Endometrium (tissue), 2 donors: ENCODE measurements around the gene SLC30A1.
"Not testable (repeated sequence)": the region's sequence is repeated elsewhere in the genome, so short reads cannot be mapped to it uniquely, and the experiment has no call there.

Experiments used
- FAIRE-seq: peaks from 2 replicates; lab custom pipeline; 2012; peaks lifted over from hg19 to GRCh38; lab: Jason Lieb, UNC
- donor health status: control.
- donor health status: control.

The SLC30A1 gene, protein sequence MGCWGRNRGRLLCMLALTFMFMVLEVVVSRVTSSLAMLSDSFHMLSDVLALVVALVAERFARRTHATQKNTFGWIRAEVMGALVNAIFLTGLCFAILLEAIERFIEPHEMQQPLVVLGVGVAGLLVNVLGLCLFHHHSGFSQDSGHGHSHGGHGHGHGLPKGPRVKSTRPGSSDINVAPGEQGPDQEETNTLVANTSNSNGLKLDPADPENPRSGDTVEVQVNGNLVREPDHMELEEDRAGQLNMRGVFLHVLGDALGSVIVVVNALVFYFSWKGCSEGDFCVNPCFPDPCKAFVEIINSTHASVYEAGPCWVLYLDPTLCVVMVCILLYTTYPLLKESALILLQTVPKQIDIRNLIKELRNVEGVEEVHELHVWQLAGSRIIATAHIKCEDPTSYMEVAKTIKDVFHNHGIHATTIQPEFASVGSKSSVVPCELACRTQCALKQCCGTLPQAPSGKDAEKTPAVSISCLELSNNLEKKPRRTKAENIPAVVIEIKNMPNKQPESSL

GRCh38 chr1:211578640-211579439 lies at the start of gene SLC30A1:
SLC30A1 (minus strand) TSS chr1:211579161; CDS start chr1:211578612, 549 bp downstream.
- FAIRE-seq = peak; percentile 72

DNA sequence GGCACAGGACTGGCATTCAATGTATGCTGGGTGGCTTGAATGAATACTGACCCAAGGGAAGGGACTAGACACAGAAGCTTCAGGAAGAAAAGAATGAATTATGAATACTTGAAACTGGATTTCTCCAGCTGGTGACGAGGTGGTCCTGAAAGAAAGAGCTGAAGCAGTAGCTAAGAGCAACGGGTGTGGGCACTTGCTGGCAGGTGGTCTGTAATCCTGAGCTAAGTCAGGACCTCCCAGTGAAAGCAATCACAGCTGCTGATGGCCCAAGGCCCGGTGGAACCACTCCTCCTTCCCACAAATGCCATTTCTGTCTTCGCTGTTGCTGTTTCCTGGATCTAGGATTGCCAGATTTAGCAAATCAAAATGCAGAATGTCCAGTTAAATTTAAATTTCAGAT lies 49.5 kb upstream of the SLC30A1 start:
- FAIRE-seq = no peak

GRCh38 chr1:211627259-211627658 lies 48.3 kb upstream of the SLC30A1 start:
- no peak for FAIRE-seq

- not testable (repeated sequence) for FAIRE-seq
These were observed 46.9 kb upstream of the SLC30A1 start for GRCh38 chr1:211625866-211626265.

GRCh38 chr1:211625040-211625439 lies 46.1 kb upstream of the SLC30A1 start:
- FAIRE-seq = no peak

DNA sequence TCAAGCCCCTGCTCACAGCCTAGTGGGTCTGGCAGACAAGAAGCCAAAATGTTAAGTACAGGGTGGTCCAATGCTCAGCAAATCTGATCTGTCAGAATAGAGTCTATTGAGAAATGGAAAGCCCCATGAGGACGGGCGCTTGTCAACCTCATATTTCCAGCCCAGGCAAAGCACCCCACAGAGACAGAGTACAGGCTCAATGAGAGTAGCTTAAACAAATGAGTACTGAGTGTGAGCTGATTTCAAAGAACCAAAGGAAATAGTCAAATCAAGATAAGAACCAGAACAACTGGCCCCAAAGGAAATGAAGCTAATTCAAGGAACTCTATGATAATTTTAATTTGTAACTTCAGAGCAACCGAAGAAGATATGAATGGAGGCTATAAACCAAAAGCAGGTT lies 44.6 kb upstream of the SLC30A1 start:
- no peak for FAIRE-seq

DNA sequence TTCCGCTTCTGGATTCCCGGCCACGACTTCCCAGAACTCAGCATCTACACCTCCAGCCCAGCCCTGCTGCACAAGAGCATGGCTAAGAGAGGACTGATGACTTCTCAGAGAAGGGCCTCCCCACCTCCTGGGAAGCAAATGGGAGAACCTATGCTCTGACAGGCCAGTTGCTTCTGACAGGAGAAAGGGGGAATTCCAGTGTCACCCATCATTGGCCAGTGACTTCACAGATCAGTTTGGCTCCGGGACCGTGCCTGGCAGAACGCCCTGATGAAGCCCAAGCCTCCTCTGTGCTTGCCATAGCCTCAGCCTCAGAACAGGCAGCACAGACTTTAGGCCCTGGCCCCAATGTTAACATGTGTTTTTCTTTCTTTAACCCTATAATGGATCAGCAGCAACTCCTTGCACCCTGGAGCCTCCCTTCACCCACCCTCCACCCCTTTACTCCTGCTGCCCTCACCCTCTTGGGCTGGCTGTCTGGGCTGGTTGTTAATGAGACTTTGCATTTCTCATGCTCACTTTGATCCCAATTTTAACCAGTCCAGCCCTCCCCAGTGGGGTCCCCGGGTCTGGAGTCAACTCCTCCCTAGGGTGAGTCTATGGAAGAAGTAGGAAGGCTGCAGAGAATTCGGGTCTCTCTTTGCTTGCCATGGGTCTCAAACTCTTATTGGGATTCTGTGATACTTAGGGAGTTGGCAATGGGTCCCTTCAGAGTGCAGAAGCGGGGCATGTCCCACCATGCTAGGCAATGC lies 42.7 kb upstream of the SLC30A1 start:
- no peak for FAIRE-seq

GRCh38 chr1:211620097-211620496 lies 41.1 kb upstream of the SLC30A1 start:
- FAIRE-seq = no peak

GRCh38 chr1:211619033-211619996 lies 40.4 kb upstream of the SLC30A1 start:
- no peak for FAIRE-seq

- no peak for FAIRE-seq
These were observed 38.0 kb upstream of the SLC30A1 start for GRCh38 chr1:211616965-211617297.

GRCh38 chr1:211616231-211616964 lies 37.4 kb upstream of the SLC30A1 start:
- no peak for FAIRE-seq

DNA sequence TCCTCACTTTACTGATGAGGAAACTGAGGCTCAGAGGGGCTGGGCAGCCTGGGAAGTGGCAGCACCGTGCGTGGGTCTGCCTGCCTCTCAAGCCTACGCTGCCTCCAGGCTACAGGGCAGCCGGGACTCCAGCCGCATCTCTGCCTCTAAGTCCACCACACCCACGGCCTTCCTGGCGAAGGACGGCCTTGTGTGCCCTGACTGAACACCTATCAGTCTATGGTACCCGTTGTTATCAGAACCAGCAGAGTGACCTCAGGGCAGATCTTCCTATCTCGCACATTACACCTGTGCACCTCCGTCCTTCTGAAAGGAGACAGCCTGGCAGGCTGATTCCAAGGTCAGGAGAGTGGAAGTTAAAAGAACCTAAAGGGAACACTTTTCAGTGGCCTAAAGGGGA lies 35.7 kb upstream of the SLC30A1 start:
- FAIRE-seq = no peak

GRCh38 chr1:211613951-211614350 lies 35.0 kb upstream of the SLC30A1 start:
- FAIRE-seq = no peak

DNA sequence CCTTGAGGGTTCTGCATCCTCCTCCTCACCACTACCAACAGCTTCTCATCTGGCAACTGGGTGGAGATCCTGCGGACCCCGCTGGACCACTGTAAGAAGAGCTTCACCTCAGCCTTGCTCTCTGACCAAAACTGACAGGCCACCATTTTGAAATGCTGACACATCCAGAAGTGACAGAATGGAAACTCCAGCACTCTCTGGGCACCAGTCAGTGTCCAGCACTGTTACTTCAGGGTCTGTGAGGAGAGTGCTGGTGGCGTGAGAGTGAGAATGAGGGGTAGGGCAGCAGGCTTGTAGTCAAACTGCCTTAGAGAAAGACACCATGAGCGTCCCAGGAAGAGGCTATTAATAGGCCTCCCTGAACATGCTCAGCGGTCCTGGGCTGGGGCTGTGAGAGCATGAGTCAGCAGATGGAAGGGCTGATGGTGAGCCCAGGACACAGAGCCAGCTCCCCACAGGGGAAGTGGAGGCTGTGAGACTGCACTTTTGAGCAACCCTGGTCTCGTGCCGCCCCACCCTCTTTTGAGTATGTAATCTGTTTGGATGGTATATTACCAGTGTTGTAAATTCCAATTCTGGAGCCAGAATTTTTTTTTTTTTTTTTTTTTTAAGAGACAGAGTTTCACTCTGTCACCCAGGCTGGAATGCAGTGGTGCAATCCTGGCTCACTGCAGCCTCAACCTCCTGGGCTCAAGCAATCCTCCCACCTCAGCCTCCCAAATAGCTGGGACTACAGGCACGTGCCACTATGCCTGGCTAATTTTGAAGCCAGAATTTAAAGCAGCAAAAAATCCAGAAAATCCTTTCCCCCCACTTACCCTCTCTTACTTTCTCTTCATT lies 34.4 kb upstream of the SLC30A1 start:
- FAIRE-seq = no peak

DNA sequence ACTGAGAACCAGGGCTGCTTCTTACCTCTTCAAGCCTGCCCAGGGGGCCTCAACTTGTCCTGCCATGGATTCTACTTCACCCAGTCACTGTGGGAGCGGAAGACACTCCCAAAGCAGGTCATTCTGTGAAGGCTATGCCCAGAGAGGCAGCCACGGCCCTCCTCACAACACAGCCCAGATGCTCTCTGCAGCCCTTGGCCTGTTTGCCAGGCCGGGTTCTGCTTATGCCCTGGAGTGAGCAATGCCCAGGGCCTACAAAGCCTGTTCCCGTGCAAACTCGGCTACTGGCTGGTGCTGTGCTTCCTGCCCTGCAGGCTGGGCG lies 33.8 kb upstream of the SLC30A1 start:
- FAIRE-seq = no peak

- FAIRE-seq = no peak
These were observed 32.9 kb upstream of the SLC30A1 start for GRCh38 chr1:211611818-211612217.

DNA sequence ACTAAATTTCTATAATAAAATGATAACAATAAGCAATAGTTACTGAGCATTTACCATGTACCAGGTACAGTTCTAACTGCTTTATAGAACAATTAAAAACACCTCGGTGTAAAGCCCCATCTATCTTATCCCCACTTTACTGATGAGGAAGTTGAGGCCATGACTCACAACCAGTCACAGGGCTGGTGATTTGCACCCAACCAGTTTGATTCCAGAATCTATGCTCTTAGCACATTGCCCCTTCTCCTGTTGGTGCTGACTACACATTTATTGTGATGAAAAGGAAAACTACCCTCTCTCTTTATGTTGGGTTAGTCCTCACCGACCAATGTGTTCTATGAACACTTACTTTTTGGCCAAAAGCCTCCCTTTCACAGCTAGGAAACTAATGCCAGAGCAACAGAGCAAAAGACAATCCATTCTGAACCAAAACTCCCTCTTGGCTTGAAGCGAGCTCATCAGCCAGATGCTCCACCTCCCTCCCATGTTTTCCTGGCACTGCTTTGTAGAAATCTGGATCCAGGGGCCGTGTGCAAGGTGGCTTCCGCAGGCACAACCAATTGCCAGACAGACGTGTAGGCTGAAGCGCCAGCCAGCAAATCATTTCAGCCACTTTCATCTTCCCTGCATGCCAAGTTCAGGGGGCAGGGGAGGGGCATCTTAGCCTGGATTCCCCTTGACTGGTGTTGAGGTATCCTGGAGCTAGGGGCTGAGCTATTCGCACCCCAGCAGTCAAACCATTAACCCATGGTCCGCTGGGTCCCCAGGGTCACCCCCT lies 32.0 kb upstream of the SLC30A1 start:
- no peak for FAIRE-seq

DNA sequence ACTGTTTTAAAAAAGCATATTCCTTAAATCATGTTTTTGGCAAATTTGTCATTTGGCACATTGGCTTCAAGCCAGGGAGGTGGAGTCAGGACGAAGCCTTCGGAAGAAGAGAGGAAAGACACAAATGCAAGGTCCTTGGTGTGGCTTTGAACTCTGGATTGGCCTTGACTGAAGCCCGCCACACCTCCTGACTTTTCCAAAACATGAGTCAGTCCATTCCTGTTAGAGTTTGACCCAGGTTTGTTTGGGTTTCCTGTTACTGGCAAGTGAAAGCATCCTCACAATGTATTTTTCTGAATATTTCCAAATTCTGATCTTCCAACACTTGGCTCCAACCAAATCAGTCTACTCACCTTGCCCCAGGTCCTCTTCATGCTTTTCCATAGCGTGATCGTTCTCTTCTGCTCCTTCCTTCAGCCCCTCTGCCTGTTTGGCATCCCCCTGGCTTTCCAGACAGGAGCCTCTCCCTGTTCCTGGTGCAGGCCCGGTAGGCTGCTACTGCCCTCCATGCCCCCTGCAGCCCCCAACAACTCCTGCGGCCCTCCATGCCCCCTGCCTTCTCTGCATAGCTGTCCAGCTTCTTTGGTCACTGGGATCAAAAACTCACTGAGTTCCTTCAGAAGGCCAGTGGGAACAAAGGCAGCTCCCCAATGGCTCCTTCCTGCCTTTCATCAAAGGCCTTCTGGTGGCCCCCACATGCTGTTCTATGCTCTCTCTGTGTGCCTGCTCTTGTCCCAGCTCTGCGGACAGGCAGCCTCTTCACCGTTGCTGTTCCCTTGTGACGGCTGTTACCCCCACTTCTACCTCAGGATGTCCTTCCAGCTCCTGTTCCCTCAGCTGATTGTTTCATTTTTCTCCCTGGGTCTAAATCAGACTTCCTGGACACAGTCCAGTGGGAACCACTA lies 30.4 kb upstream of the SLC30A1 start:
- no peak for FAIRE-seq
